ENCODE results near the gene CRACDL. TPM values are rescaled to one million over a fixed set of nuclear protein-coding genes. Genes with fewer than 3 reads are reported as not detected.

Gene CRACDL
- polyA plus RNA-seq, 1 donor (not counting 4 experiments of a cell fraction or from before 2014, with no cell fraction given) = 1.6 TPM

DNA sequence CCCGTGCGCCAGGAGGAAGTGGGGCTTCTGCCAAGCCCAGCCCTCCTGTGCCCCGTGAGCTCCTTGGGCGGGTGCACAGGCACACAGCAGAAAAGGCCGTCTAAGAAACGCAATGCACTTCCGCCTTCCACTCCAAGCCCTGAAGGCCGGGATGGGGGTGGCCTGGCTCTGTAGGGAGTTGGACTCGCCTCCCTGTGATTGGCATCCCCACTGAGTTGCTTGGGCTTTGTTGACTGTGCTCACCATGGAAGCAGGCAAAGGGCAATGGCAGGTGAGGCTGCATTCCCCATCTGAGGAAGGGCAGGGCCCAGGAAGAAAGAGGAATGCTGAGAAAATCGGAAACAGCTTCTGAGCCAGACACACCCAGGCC is 66.8 kb downstream of the CRACDL start:
- Histone ChIP-seq H3K36me3 (ENCODE audit: control insufficient read depth in 2 of 2, extremely low read depth in 1 of 2, insufficient read depth in 2 of 2, low read length in 2 of 2) (no peaks in the 10 kb centered on the region), H3K4me1 (ENCODE audit: control insufficient read depth, extremely low read depth, insufficient read depth, low read length) (peaks cover 56% of the 10 kb centered on the region), H3K9ac (ENCODE audit: control insufficient read depth, extremely low read depth, insufficient read depth, low read length) (peak overlapping the region; percentile 75), H3K9me1 (ENCODE audit: control insufficient read depth, extremely low read depth, insufficient read depth, low read length) (no peaks in the 10 kb centered on the region), H3K27me3 (ENCODE audit: control insufficient read depth, extremely low read depth, insufficient read depth, low read length) (no peaks in the 10 kb centered on the region), H2AFZ (ENCODE audit: control insufficient read depth, low read length) (peak overlapping the region; percentile 97), H4K20me1 (ENCODE audit: control insufficient read depth, extremely low read depth, insufficient read depth, low read length) (no peaks in the 10 kb centered on the region), H3K9me3 (ENCODE audit: control insufficient read depth, low read depth, low read length) (no peaks in the 10 kb centered on the region), H3K4me2 (ENCODE audit: control insufficient read depth, extremely low read depth, insufficient read depth, low read depth, low read length) (peak overlapping the region; percentile 82), H3K79me2 (ENCODE audit: control insufficient read depth, insufficient read depth, low read length) (no peaks in the 10 kb centered on the region), H3K4me3 (ENCODE audit: control insufficient read depth in 2 of 3, extremely low read depth in 1 of 3, insufficient read depth in 2 of 3, low read depth in 1 of 3, low read length in 3 of 3) (peak overlapping the region; percentile 35 to 67 (median 54)), H3K27ac (ENCODE audit: control insufficient read depth, insufficient read depth, low read length) (peak overlapping the region; percentile 80)
- peak; percentile 81 for FAIRE-seq
- no peak for TF ChIP-seq EZH2 (IDR thresholded peaks at IDR 0.05; ENCODE audit: low read length)
- TF ChIP-seq, protein P1, sequence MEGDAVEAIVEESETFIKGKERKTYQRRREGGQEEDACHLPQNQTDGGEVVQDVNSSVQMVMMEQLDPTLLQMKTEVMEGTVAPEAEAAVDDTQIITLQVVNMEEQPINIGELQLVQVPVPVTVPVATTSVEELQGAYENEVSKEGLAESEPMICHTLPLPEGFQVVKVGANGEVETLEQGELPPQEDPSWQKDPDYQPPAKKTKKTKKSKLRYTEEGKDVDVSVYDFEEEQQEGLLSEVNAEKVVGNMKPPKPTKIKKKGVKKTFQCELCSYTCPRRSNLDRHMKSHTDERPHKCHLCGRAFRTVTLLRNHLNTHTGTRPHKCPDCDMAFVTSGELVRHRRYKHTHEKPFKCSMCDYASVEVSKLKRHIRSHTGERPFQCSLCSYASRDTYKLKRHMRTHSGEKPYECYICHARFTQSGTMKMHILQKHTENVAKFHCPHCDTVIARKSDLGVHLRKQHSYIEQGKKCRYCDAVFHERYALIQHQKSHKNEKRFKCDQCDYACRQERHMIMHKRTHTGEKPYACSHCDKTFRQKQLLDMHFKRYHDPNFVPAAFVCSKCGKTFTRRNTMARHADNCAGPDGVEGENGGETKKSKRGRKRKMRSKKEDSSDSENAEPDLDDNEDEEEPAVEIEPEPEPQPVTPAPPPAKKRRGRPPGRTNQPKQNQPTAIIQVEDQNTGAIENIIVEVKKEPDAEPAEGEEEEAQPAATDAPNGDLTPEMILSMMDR (optimal IDR thresholded peaks at IDR 0.05 in 1 of 3, IDR thresholded peaks at IDR 0.05 in 1 of 3, conservative IDR thresholded peaks at IDR 0.05 in 1 of 3; ENCODE audit: extremely low read depth in 1 of 3, insufficient read depth in 2 of 3, low read length in 3 of 3) = no peak
- peak; percentile 63 for DNase-seq (ENCODE audit: low read depth, low spot score)
- dilution Hi-C loops (cut with MboI; ENCODE audit: extremely low pct_ligation_motif_present, low sequenced_read_pairs) = no loop called here

DNA sequence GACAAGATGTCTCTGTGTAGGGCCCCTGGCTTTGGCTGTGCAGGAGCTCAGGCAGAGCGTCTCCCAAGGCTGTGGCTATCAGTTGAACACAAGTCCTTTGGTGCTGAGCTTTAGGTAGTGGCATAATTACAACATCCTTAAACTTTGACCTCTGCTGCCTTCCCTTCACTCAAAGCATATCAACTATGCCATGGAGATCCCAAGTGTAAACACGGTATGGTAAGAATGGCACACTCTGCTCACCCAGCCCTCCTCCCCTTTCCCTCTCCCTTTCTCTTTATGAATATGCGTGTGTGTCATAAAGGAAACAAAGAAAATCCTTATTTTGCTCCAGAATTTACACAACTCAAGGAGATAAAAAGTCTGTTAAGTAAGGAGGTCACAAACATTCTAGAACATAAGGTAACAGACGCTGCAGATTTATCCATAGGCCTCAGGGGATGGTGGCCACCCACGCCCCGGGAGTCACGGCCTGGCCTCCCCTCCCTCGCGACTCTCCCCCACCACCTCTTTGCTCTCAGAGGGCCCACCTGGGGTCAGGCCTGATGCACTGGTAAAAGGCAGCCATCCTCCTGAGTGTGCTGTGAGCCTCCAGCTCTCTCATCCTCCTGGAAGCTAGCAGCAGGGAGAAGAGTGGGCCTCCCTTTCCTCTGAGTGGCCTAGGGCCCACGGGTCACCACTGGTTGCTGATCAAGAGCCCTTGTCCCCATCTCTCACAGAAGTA is 67.3 kb downstream of the CRACDL start:
- H3K4me3 ChIP-seq (ENCODE audit: control insufficient read depth in 2 of 3, extremely low read depth in 1 of 3, insufficient read depth in 2 of 3, low read depth in 1 of 3, low read length in 3 of 3) = peak overlapping the region; percentile 35 to 67 (median 54)
- no peaks in the 10 kb centered on the region for H3K9me1 ChIP-seq (ENCODE audit: control insufficient read depth, extremely low read depth, insufficient read depth, low read length)
- DNase-seq (ENCODE audit: low read depth, low spot score) (no peak), FAIRE-seq (no peak)
- peak overlapping the region; percentile 82 for H3K4me2 ChIP-seq (ENCODE audit: control insufficient read depth, extremely low read depth, insufficient read depth, low read depth, low read length)
- H3K27me3 ChIP-seq (ENCODE audit: control insufficient read depth, extremely low read depth, insufficient read depth, low read length) = no peaks in the 10 kb centered on the region
- H4K20me1 ChIP-seq (ENCODE audit: control insufficient read depth, extremely low read depth, insufficient read depth, low read length) = no peaks in the 10 kb centered on the region
- dilution Hi-C loops (cut with MboI; ENCODE audit: extremely low pct_ligation_motif_present, low sequenced_read_pairs) = no loop called here
- TF ChIP-seq, protein P1 (optimal IDR thresholded peaks at IDR 0.05 in 1 of 3, IDR thresholded peaks at IDR 0.05 in 1 of 3, conservative IDR thresholded peaks at IDR 0.05 in 1 of 3; ENCODE audit: extremely low read depth in 1 of 3, insufficient read depth in 2 of 3, low read length in 3 of 3) = no peak
- TF ChIP-seq EZH2 (IDR thresholded peaks at IDR 0.05; ENCODE audit: low read length) = no peak
- H3K79me2 ChIP-seq (ENCODE audit: control insufficient read depth, insufficient read depth, low read length) = no peaks in the 10 kb centered on the region
- peak overlapping the region; percentile 97 for H2AFZ ChIP-seq (ENCODE audit: control insufficient read depth, low read length)
- peak overlapping the region; percentile 80 for H3K27ac ChIP-seq (ENCODE audit: control insufficient read depth, insufficient read depth, low read length)
- H3K9me3 ChIP-seq (ENCODE audit: control insufficient read depth, low read depth, low read length) = no peaks in the 10 kb centered on the region
- H3K4me1 ChIP-seq (ENCODE audit: control insufficient read depth, extremely low read depth, insufficient read depth, low read length) = peaks cover 56% of the 10 kb centered on the region
- peak overlapping the region; percentile 75 for H3K9ac ChIP-seq (ENCODE audit: control insufficient read depth, extremely low read depth, insufficient read depth, low read length)
- H3K36me3 ChIP-seq (ENCODE audit: control insufficient read depth in 2 of 2, extremely low read depth in 1 of 2, insufficient read depth in 2 of 2, low read length in 2 of 2) = no peaks in the 10 kb centered on the region

Measured in keratinocyte (primary cell).